Hematopoietic multipotent progenitor cell treated with erythropoietin and hydrocortisone succinate and interleukin-3 and kit ligand, for 17 days (in vitro differentiated cells): ENCODE data around the gene SWT1.
"Not testable (repeated sequence)": the region's sequence is repeated elsewhere in the genome, so short reads cannot be mapped to it uniquely, and the experiment has no call there.

ENCODE experiments used
- DNase-seq: peaks from one replicate; pipeline ENCODE4 v3.0.0-alpha.2; 2015; ENCODE audit warnings: low spot score

The SWT1 gene

DNA sequence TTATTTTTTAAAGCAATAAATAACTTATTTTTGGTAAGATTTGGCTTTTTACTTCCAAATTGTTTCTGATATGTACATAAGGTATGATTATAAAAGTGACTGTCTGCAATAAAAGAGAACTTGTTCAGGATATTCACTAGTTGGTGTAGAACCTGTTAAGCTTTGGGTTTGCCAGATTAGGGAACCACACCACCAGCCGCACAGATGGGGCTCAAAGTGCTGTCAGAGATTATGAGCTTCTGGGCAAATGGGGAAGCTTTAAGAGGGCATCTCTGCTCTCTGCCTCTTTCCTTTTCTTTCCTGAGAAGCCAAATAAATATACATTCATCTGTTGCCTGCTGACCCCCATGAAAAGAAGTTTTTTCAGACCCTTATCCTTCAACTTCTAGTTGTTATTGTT lies 134.7 kb downstream of the SWT1 start:
- peak; percentile 53 for DNase-seq

DNA sequence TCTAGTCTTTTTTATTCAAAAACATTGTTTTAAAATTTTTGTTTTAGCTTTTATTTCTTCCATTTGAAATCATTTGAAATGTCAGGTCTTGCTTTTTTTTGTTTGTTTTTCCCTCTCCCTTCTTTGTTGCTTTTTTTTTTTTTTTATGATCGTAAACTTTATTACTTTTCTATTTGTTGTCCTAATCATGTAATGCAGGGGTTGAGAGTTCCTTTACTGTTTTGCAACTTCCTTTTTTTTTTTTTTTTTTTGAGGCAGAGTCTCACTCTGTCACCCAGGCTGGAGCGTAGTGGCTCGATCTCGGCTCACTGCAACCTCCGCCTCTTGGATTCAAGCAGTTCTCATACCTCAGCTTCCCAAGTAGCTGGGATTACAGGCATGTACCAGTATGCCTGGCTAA lies 135.3 kb downstream of the SWT1 start:
- no peak for DNase-seq

DNA sequence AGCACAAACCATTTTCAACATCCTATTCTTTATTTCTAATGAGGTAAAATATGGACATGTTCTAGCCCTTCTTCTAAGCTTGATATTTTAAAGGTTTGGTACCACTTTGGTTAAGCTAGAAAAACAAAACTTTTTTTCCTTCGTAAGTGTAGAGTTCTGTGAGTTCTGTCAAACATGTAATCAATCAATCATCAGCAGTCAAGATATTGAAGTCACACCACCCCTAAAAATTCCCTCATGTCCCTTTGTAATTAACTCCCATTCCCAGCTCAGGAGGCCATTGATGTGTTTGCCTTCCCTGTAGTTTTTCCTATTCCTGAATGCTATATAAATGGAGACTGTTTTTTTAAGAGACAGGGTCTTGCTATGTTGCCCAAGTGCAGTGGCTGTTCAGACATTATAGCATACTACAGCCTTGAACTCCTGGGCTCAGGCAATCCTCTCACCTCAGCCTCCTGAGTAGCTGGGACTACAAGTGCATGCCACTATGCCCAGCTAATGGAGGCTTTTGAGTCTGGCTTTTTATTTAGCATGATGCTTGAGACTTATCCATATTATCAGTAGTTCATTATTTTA lies 137.1 kb downstream of the SWT1 start:
- DNase-seq = no peak

DNA sequence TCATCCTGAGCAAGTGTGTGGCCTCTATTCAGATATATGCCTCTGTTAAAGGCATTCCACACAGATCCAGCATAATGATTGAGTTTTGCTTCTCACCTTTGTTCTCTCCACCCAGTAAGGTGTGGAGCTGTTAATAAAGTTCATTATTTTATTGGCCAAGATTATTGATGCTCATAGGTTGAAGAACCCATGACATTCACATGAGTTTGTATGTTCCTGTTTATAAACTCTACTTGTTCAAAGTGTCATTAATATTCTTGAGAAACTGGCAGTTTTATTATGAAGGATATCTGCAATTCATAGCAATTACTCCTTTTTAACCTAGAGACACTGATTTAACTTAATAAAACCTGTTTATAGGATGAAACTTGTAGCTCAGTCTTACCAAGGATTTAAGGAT lies 138.1 kb downstream of the SWT1 start:
- DNase-seq = no peak

DNA sequence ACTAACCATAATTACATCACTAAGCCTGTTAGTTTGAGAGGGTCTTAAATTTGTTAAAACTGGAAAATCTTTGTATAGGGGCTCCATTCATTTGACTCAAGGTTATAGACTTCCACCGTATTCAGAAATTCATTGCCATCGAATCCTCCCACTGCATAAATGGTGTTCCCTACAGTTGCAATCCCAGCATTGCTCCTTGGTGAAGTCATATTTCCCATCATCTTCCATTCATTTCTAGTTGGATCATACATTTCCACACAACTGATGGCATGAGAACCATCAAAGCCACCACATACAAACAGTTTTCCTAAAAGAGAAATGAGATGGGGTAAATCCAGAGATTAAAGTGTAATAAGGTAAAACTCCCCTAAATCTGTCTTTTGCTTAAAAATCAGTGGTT lies 141.0 kb downstream of the SWT1 start:
- DNase-seq = no peak

DNA sequence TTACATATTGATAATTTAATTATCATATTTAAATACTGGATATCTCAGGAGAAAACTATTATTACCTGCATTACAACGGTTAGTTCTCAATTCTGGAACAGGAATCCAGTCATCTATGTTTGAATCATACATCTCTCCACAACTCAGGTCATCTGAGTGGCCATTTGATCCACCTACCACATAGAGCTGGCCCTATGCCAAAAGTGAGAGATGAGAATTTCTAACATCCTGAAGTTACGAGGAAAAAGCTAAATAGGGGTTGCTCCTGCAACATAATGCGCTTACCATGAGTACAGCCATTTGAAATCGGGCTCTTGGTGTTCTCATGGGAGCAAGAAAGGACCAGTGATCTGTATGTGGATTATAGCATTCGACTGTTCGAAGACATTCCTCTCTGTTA lies 143.2 kb downstream of the SWT1 start:
- DNase-seq = no peak

DNA sequence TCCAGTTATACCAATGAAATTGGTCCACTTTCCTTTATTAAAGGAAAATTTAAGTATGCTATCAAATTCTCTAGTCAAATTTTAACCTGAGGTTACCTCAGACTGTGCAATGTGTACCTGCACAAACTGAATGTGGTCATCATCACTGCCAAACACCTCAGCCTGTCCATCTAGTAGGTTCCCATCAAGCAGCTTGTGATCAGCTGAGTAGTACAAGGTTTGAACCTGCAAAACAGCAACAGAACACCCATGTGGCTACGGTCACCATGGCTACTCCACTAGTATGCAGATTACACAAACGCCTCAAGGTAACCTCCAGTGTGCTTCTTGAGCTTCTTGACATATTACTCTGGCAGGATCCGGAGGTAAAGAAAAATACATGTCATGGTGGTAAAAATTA lies 148.5 kb downstream of the SWT1 start:
- no peak for DNase-seq

DNA sequence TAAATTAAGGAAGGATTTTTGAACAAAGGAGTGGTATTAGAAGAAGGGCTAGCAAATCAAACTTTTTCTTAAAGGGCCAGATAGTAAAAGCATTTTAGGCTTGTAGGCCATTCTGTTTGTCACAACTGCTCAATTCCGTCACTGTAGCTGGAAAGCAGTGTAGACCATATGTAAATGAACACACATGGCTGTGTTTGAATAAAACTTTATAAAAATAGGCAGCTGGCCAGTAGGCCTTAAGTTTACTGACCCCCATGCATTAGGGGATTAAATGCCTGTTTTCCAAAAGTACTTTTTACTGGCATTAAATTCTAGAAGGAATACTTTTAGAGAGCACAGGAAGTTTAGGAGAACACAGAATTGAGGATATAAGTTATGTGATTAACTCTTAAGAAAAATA lies 151.2 kb downstream of the SWT1 start:
- no peak for DNase-seq

DNA sequence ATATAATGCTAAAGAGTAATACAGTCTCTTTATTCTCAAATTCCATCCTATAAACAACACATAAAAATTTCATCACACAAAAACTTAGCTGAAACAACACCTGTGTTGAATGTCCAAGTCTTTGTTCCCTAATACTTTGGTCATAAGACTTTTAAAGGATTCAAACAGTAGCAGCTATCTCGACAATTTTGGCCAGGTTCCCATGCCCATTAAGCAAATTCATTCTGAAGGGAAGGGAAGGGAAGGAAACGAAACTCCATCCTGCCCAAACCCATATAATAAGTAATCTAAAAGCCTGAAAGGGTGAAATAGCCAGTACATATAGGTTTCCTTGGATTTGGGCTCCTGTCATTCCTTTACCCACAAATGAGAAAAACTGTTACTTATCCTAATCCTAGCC lies 152.6 kb downstream of the SWT1 start:
- DNase-seq = no peak

DNA sequence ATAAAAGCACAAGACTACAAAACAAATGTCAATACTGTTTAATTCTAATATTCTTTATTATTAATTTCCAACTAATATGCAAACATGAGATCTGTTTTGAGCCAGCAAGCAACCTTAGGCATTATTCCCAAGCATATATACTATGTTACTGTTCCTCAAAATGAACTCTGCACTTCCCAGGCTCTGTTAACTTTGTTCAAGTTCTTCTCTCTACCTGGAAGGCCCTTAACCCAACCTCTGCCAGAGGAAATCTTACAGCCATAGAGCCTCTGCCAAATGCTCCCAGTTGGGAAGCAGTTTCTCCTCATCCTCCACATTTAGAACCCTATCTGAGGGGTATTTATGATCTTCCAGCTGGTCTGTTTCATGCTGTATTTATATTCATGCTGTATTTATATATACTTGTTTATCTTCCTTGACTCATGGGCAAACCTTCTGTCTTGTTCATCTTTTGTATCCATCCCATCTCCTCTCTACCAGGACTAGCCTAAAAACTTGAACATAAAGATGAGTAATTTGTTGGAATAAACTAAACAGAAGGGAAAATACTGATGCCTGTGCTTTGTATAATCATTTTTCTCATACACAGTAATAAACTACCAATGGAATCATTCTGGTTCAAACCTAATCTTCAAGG lies 154.7 kb downstream of the SWT1 start:
- no peak for DNase-seq

DNA sequence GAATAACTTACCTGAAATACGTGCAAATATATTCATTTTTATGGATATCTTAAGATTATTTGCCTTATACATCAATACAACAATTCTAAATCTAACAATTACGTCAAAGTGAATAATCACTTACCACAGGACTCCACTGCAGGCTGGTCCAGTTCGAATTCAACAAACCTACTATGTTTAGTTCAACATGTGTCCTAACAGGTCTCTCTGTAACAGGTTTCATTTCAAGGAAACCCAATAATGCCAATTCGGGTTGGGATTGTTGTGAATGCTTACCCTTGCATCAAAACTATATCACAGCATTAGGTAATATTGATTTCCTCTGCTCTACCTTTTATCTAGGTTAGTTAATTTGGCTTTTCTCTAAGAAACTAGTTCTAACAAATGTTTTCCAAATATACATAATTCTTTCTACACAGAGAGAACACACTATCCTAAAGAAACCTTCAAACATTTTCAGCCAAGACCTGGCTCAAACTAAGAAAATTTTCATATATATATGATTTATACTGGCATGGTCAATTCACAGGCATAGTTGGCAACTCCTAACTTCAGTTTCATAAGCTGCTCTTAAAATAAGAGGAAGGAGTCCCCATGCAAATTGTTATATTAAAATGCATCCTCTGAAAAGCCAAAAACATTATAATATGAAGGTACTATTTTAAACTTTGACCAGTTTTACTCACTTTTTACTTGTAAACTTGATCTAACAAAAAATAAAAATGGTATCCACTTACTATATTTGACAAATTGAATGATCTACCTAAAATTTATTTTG lies 155.6 kb downstream of the SWT1 start:
- no peak for DNase-seq

DNA sequence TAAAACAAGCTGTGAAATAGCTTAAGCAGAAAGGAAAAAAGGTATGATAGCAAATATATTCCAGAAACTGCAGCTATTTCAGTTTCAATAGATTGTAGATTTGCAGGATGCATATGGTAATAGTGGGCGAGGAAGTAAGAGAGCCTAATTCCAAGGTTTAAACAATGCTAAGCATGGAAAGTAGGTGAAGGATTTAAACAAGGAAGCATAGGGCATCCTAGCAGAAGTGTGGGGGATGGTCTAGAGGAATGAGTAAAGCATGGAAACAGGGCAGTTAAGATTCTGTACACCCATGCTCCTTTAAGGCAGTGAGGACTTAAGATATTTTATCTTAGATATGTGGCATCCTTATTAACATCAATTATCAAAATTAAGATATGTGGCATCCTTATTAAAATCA lies 157.4 kb downstream of the SWT1 start:
- DNase-seq = peak; percentile 22

DNA sequence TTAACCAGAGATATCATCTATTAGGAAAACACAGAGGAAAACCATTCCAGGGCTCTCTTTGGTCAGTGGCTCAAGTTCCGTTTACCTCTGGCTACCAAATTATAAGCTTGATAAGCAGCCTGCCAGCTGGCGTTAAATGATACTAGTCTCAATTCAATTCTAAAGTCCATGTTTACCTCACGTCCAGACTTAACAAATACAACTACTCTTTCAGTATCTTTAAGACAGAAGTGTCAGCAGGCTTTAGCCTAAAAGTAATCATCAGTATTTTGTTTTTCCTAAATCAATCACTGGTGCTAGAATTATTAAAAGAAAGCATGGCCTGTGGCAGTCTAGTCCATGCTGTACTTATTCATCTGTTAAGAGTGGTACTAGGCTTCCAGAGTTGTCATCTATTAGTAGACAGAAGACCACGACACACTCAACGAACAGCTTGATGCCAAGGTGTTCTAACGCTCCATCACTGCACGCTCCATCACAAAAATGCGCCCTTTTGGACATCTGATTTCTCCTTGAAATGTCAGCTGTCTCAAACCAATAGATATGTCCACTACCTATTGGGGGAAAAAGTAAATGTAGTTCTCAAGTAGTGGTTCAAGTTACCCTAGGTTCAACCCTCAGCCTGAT lies 158.6 kb downstream of the SWT1 start:
- peak; percentile 64 for DNase-seq

DNA sequence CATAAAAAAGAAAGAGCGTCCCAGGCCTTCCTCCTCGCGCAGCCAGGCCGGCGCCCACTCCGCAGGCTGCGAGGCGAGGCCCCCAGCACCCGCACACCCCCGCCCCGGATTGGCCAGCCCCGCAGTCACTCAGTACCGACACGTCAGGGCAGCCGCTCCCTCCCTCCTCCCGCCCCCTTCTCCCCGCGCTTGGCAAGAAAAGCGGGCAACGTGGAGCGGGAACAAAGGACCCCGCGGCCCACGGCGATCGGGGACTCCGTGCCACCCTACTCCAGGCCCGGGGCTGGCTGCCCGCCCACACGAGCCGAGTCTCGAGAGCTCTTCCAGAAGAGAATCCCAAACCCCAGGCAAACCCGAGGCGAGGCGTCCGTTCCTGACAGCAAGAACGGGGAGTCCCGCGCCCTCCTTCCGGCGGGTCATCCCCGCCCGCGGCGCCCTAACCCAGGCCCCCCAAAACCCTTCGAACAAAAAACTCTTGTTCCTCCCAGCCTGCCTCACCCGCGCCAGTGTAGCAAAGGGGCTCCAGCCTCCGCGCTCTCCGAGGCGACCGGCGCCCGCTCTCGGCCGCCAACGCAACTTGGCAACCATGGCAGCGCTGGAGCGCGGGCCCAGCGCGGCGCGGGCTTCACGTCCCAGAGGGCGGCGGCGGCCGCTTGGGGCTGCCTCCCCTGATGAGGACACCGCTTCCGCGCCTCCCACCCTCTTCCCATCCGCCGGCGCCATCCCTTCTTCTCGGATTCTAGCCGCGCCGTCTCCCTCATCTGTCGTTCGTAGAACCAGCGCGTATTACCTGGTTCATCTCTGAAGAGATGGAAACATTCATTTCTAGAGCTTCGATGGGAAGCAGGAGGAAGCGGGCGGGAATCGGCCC lies 159.4 kb downstream of the SWT1 start:
- peak; percentile 78 for DNase-seq

DNA sequence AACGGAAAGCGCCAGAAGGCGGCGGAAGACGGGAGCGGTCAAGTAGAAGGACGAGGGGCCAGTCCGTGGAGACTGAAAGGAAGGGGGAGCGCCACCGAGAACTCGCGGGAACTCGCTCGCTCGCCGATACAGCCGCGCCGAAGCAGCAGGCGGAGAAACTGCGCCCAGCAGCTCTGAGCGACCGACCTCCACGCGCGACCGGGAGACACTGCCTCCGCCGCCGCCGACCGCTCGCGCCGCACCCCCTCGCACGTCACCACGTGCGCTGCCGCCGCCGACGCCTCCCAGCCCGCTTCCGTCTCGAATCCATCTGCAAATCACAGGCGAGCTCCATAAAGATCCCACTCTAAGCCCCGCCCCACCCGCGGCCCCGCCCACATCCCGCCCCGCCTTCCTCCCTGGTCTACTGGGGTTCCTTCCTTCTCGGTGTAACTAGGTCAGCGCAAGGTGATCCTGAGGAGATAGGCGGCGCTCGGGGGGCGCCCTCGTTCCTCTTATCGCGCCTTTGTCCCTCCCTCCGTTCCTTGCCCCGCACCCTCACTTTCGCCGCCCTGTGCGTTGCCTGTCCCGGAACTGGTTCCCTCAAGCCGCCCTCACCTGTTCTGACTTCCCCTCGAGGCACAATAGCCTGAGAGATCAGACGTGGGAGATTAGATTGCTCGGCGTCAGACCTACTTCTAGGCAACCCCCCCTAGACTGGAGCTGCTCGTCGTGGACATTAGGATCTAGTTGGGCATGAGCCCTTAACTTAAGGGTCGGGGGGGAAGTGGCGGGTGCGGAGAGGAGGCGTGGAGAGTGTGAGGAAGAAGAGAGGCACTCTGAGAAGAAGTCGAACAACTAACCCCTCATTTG lies 160.3 kb downstream of the SWT1 start, which contains the start of gene IVNS1ABP:
IVNS1ABP (minus strand) TSS at position 210 of the 852 bp plus-strand sequence. CDS start 7,750 bp downstream, outside the sequence.
- DNase-seq = peak; percentile 94

DNA sequence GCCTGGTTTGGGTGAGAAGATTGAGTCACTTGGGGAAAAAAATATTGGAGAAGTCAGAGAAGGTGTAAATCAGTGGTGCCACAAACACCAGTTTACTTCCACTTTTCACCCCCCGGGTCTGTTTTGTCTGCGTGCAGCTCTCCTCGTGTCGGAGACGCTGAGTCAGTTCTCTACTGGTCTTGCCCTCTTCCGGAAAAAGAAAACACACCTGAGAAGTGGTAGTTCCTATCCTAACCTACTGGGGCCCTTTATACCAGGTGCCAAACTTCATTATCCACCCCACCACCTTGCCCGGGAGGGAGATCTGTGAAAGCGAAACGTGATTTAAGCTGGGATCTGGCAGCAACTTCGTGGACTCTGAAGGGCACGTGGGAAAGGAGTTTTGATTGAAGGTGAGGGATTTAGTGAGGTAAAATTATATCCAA lies 160.9 kb downstream of the SWT1 start:
- DNase-seq = peak; percentile 54

DNA sequence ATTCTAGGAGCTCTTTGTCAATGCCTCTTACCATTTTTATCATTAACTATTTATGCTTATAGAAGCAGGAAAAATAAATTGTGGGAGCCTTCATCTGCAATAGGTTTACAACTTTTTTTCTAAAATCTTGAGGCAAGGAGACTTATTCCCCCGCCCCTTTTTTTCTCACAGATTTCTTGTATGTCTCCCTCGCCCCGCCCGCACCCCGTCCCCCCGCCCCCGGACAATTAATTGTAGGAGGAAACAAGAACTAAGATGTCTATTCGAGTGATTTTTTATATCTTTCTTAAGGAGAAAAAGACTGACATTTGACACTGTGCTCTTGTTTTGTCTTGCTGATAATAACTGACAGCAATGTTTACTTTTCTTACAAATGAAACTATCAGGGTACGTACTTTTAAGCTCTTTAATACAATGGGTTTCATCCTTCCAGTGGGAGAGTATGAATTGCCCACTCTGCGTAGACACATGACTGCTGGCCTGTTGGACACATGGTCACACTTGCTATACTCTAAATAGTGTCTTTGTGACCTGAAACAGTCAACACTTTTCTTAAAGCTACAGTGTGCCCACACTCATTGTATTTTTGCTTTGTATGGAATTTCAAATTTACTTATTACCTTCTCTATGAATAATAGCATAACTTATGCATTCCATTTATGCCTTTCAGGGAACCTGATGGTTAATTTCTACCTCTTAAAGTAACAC lies 161.6 kb downstream of the SWT1 start:
- no peak for DNase-seq

DNA sequence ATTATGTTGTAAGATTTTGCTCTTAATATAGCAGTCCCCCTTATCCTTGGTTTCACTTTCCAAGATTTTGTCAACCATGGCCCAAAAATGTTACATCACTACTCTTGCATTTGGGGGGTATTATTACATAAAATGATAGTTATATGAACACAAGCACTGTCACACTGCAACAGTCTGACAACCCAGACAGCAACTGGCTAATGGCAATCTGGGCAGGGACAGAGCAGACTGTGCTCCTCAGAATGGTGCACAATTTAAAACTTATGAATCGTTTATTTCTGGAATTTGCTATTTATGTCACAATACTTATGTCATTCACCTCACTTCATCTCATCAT lies 162.1 kb downstream of the SWT1 start:
- no peak for DNase-seq

DNA sequence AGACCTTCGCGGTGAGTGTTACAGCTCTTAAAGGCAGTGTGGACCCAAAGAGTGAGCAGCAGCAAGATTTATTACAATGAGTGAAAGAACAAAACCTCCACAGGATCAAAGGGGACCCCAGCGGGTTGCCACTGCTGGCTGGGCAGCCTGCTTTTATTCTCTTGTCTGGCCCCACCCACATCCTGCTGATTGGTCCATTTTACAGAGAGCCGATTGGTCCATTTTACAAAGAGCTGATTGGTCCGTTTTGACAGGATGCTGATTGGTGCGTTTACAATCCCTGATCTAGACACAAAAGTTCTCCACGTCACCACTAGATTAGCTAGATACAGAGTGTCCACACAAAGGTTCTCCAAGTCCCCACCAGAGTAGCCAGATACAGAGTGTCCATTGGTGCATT lies 164.1 kb downstream of the SWT1 start:
- not testable (repeated sequence) for DNase-seq

DNA sequence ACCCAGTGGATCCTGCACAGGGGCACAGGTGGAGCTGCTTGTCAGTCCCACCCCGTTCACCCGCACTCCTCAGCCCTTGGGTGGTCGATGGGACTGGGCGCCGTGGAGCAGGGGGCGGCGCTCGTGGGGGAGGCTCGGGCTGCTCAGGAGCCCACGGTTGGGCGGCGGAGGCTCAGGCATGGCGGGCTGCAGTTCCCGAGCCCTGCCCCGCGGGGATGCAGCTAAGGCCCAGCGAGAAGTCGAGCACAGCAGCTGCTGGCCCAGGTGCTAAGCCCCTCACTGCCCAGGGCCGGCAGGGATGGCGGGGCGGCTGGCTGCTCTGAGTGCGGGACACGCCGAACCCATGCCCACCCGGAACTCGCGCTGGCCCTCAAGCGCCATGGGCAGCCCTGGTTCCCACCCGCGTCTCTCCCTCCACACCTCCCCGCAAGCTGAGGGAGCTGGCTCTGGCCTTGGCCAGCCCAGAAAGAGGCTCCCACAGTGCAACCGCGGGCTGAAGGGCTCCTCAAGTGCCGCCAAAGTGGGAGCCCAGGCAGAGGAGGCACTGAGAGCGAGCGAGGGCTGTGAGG lies 164.8 kb downstream of the SWT1 start:
- not testable (repeated sequence) for DNase-seq
